GM12878 (cell line): ENCODE results near the gene TBC1D30. TPM values are rescaled to one million over a fixed set of nuclear protein-coding genes. Genes with fewer than 3 reads are reported as not detected.

Experiments
- ATAC-seq: fragments of 200-7000 bp; cut with Tn5 transposase; 3 replicates; pipeline ENCODE4 v1.9.1; 2020; ENCODE audit warnings: mild to moderate bottlenecking, moderate library complexity
- BruUV-seq: library from RNA; stranded (reverse); fragments of 400-500 nt; replicated peaks from 2 replicates; lab custom pipeline; 2021; lab: Mats Ljungman, UMichigan
- CTCF ChIA-PET: fragments of 300-600 bp; sonication (Branson Sonifier 250); formaldehyde crosslinking; extraction: SDS; loops from one replicate; lab custom pipeline; 2021; ENCODE audit warnings: inconsistent platforms; lab: Yijun Ruan, JAX
- POLR2A ChIA-PET: fragments of 350-600 bp; formaldehyde crosslinking; extraction: SDS; loops from one replicate; lab custom pipeline; 2021; ENCODE audit warnings: inconsistent platforms; lab: Charles Lee
- RAD21 ChIA-PET: fragments of 300-600 bp; sonication (Branson Sonifier 250); formaldehyde crosslinking; loops from one replicate; lab custom pipeline; 2023; ENCODE audit warnings: antibody characterized with exemption; ENCODE audit not compliant: unreplicated experiment; lab: Charles Lee
- SMC1A ChIA-PET: fragments of 300-600 bp; sonication (Branson Sonifier 250); formaldehyde crosslinking; loops from one replicate; lab custom pipeline; 2023; ENCODE audit not compliant: unreplicated experiment, uncharacterized antibody; lab: Charles Lee
- DNase-seq: peaks from one replicate; pipeline ENCODE4 v3.0.0-alpha.2; 2011; ENCODE audit warnings: low read depth, low spot score
- FAIRE-seq: peaks from 3 replicates; lab custom pipeline; 2011; peaks lifted over from hg19 to GRCh38; lab: Jason Lieb, UNC
- H2AFZ ChIP-seq: 2 replicates; pipeline ENCODE4 v1.6.0; 2011; ENCODE audit warnings: low read depth, low read length, control low read depth; ENCODE audit not compliant: control insufficient read depth
- H3K27ac ChIP-seq: 2 replicates; pipeline ENCODE4 v1.5.1; 2011; ENCODE audit warnings: control low read depth; ENCODE audit not compliant: control insufficient read depth, insufficient read depth
- H3K27me3 ChIP-seq, 2 experiments: replicated peaks in 1 of 2; 2 replicates each; pipeline versions ENCODE4 v1.6.0 to v1.6.1; 2011; ENCODE audit warnings: low read length in 1 of 2; ENCODE audit not compliant: control insufficient read depth in 2 of 2, insufficient read depth in 2 of 2
- H3K36me3 ChIP-seq, 2 experiments: 2 replicates each; pipeline ENCODE4 v1.5.1; 2011; ENCODE audit warnings: low read length in 1 of 2; ENCODE audit not compliant: control insufficient read depth in 2 of 2, insufficient read depth in 2 of 2
- H3K4me1 ChIP-seq: 2 replicates; pipeline ENCODE4 v1.6.1; 2011; ENCODE audit warnings: mild to moderate bottlenecking, low read length, moderate library complexity, mixed read lengths; ENCODE audit not compliant: control insufficient read depth, insufficient read depth
- H3K4me2 ChIP-seq: 2 replicates; pipeline ENCODE4 v1.6.0; 2011; ENCODE audit warnings: control low read depth; ENCODE audit not compliant: control insufficient read depth, insufficient read depth
- H3K4me3 ChIP-seq: fragments of 200-600 bp; sonication (generic); 2 replicates; pipeline ENCODE4 v1.5.1; 2016
- H3K79me2 ChIP-seq: 2 replicates; pipeline ENCODE4 v1.6.0; 2011; ENCODE audit warnings: low read length; ENCODE audit not compliant: control insufficient read depth, insufficient read depth
- H3K9ac ChIP-seq: 2 replicates; pipeline ENCODE4 v1.8.0; 2011; ENCODE audit warnings: low read length, control low read depth, mixed read lengths; ENCODE audit not compliant: control insufficient read depth, insufficient read depth
- H3K9me3 ChIP-seq: replicated peaks from 3 replicates; pipeline ENCODE4 v1.5.1; 2011; ENCODE audit warnings: mild to moderate bottlenecking, low read length; ENCODE audit not compliant: control insufficient read depth, insufficient read depth
- H4K20me1 ChIP-seq: 2 replicates; pipeline ENCODE4 v1.6.0; 2011; ENCODE audit not compliant: control insufficient read depth, insufficient read depth
- GABPA ChIP-seq: IDR thresholded peaks from 2 replicates; pipeline ENCODE4 v1.6.1; 2014; ENCODE audit warnings: antibody characterized with exemption, low read depth, mild to moderate bottlenecking, inconsistent platforms
- PAX5 ChIP-seq: IDR thresholded peaks from 2 replicates; pipeline ENCODE4 v1.6.1; 2011; ENCODE audit warnings: low read depth, low read length, borderline replicate concordance
- TAF1 ChIP-seq: IDR thresholded peaks from 2 replicates; pipeline ENCODE4 v1.6.1; 2011; ENCODE audit warnings: mild to moderate bottlenecking, low read depth, low read length, borderline replicate concordance
- TBL1XR1 ChIP-seq: IDR thresholded peaks from 2 replicates; pipeline ENCODE4 v1.6.1; 2012; ENCODE audit warnings: low read depth, low read length, improper control_type of control experiment
- ZNF24 ChIP-seq: fragments of 450-650 bp; IDR thresholded peaks from 2 replicates; pipeline ENCODE4 v1.6.1; 2017; ENCODE audit warnings: antibody characterized with exemption, mild to moderate bottlenecking
- in situ Hi-C: fragments of 300-500 bp; cut with MboI; formaldehyde crosslinking; loops from 9 replicates; pipeline ENCODE4 v1.14.3; 2018; ENCODE audit warnings: mixed read lengths
- intact Hi-C: fragments of 100-400 bp; cut with micrococcal nuclease; formaldehyde crosslinking; loops from one replicate; pipeline ENCODE4 v1.14.2; 2022; ENCODE audit not compliant: unreplicated experiment
- polyA plus RNA-seq, 11 experiments: library from polyadenylated mRNA; depleted of rRNA in 4 of 11; unstranded in 6 of 11; stranded (reverse) in 5 of 11; fragments of >200 nt; fragmentation: Nextera tagmentation in 4 of 11; fragmentation: Illumina TruSeq in 1 of 11; extraction: Ambion mirVana in 4 of 11; extraction: Trizol in 1 of 11; gene quantifications; 1 replicate in 1 of 11; 2 replicates in 10 of 11; pipeline versions ENCODE4 v1.2.1 to v1.2.3, GENCODE V29; 2011 to 2016; ENCODE audit warnings: inconsistent platforms in 2 of 11, missing spikeins in 2 of 11, low read depth in 1 of 11
- total RNA-seq, 4 experiments: library from RNA; depleted of rRNA in 3 of 4; stranded (reverse); fragments of >200 nt in 3 of 4; fragmentation: Illumina TruSeq in 1 of 4; extraction: Trizol in 1 of 4; gene quantifications; 2 replicates each; pipeline versions ENCODE4 v1.2.1 to v1.2.3, GENCODE V29; 2013 to 2021
- TF ChIP-seq, protein P1 (sequence below): fragments of 450-650 bp; IDR thresholded peaks from 2 replicates; pipeline ENCODE4 v1.6.1; 2016; ENCODE audit warnings: mild to moderate bottlenecking, moderate library complexity, borderline replicate concordance

The TBC1D30 gene
- total and polyA plus RNA-seq, 10 of the 15 experiments (the other 5 are each of a cell fraction or from before 2014, with no cell fraction given) = 1.2 to 23.3 (median 11.1) TPM

- ATAC-seq (no peak), FAIRE-seq (no peak), DNase-seq (no peak)
- Histone ChIP-seq H2AFZ (no peak overlapping the region), H3K9me3 (no peaks in the 10 kb centered on the region), H4K20me1 (no peaks in the 10 kb centered on the region), H3K36me3 (no peaks in the 10 kb centered on the region), H3K4me3 (no peak overlapping the region), H3K79me2 (no peaks in the 10 kb centered on the region), H3K9ac (no peak overlapping the region), H3K27me3 (no peaks in the 10 kb centered on the region), H3K27ac (no peak overlapping the region), H3K4me1 (peaks cover 19% of the 10 kb centered on the region), H3K4me2 (no peak overlapping the region)
- ChIA-PET SMC1A (interaction anchor here (0.6 to 8.8 kb wide), 13 partner anchors 78 to 1236 kb away, joined by 3 to 130 read pairs (median 6); partner anchors contain the start of genes LEMD3 and WIF1), CTCF (interaction anchor here (0.7 to 5.2 kb wide), 17 partner anchors 9 to 436 kb away, joined by 3 to 72 read pairs (median 6); partner anchors contain the start of gene GNS), POLR2A (interaction anchor here (0.6 to 1.1 kb wide), 6 partner anchors 8 to 367 kb away, joined by 3 to 6 read pairs (median 3); no protein-coding TSS in a partner anchor), RAD21 (interaction anchor here (0.9 to 4.0 kb wide), 7 partner anchors 17 to 375 kb away, joined by 3 to 32 read pairs (median 5); no protein-coding TSS in a partner anchor)
- intact Hi-C loops = loop anchor here (2.0 kb wide), 1 partner anchor 435 kb away; no protein-coding TSS in a partner anchor
- BruUV-seq = no TSS peak
- no peak for TF ChIP-seq GABPA
- no peak for TF ChIP-seq TAF1
- no peak for TF ChIP-seq ZNF24
- TF ChIP-seq, protein P1, sequence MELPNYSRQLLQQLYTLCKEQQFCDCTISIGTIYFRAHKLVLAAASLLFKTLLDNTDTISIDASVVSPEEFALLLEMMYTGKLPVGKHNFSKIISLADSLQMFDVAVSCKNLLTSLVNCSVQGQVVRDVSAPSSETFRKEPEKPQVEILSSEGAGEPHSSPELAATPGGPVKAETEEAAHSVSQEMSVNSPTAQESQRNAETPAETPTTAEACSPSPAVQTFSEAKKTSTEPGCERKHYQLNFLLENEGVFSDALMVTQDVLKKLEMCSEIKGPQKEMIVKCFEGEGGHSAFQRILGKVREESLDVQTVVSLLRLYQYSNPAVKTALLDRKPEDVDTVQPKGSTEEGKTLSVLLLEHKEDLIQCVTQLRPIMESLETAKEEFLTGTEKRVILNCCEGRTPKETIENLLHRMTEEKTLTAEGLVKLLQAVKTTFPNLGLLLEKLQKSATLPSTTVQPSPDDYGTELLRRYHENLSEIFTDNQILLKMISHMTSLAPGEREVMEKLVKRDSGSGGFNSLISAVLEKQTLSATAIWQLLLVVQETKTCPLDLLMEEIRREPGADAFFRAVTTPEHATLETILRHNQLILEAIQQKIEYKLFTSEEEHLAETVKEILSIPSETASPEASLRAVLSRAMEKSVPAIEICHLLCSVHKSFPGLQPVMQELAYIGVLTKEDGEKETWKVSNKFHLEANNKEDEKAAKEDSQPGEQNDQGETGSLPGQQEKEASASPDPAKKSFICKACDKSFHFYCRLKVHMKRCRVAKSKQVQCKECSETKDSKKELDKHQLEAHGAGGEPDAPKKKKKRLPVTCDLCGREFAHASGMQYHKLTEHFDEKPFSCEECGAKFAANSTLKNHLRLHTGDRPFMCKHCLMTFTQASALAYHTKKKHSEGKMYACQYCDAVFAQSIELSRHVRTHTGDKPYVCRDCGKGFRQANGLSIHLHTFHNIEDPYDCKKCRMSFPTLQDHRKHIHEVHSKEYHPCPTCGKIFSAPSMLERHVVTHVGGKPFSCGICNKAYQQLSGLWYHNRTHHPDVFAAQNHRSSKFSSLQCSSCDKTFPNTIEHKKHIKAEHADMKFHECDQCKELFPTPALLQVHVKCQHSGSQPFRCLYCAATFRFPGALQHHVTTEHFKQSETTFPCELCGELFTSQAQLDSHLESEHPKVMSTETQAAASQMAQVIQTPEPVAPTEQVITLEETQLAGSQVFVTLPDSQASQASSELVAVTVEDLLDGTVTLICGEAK = no peak
- no peak for TF ChIP-seq TBL1XR1
- TF ChIP-seq PAX5 = no peak
- in situ Hi-C loops = loop anchor here (5.0 to 10.0 kb wide), 2 partner anchors 324 to 437 kb away; partner anchors contain the start of gene WIF1
Observed at GRCh38 chr12:64798165-64798564, 26.3 kb upstream of the TBC1D30 start.
